SK-N-DZ (cell line): ENCODE data around the gene PNMA8C.
"Not testable (repeated sequence)": the region's sequence is repeated elsewhere in the genome, so short reads cannot be mapped to it uniquely, and the experiment has no call there.

ENCODE experiments used
- DNase-seq: peaks from one replicate; pipeline ENCODE4 v3.0.0-alpha.2; 2015; ENCODE audit warnings: low spot score

Gene PNMA8C

DNA sequence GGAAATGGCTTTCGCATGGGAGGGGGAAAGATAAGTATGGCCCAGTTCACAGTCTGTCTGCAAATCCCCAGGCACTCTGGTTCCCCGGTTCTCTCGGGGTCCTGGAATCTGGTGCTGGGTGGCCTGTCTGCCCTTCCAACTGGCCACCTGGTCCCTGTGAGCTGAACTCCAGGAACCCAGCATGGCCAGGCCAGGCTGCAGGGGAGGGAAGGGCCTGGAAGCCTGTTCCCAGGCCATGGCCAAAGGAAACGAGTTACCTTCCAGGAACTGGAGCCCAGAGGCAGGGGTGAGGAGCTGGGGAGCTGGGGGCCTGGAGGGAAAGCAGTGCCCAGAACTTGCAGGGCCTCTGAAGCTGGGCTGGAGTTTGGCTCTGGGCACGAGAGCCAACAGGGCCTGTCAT, 19.1 kb upstream of the PNMA8C start:
- DNase-seq = no peak

DNA sequence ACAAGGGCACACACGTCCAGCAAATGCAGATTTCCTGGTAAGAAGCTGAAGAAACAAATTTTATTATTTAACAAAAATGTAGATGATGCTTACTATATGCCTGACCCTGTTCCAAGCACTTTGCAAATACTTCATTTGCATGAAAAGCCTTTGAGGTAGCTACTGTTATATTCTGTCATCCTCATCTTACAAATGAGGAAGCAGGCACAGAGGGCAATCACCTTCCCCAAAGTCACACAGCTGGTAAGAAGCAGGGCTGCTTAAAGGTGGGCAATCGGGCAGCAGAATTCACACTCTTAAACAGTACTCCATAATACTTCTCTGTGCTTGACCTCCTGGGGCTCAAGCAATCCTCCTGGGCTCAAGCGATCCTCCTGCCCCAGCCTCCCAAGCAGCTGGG, 18.3 kb upstream of the PNMA8C start:
- no peak for DNase-seq

DNA sequence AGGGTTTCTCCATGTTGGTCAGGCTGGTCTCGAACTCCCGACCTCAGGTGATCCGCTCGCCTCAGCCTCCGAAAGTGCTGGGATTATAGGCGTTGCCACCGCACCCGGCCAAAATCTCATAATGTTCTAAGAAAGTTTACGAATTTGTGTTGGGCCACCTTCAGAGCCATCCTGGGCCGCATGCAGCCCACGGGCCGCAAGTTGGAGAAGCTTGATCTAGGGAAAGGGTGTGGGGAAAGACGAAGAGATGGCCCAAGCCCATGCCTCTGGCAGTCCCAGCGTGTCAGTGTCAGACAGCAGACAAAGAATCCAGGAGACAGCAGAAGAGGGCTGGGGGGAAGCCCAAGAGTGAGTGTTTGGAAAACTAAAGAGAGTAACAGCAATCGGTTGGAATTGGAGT, 17.3 kb upstream of the PNMA8C start:
- no peak for DNase-seq

DNA sequence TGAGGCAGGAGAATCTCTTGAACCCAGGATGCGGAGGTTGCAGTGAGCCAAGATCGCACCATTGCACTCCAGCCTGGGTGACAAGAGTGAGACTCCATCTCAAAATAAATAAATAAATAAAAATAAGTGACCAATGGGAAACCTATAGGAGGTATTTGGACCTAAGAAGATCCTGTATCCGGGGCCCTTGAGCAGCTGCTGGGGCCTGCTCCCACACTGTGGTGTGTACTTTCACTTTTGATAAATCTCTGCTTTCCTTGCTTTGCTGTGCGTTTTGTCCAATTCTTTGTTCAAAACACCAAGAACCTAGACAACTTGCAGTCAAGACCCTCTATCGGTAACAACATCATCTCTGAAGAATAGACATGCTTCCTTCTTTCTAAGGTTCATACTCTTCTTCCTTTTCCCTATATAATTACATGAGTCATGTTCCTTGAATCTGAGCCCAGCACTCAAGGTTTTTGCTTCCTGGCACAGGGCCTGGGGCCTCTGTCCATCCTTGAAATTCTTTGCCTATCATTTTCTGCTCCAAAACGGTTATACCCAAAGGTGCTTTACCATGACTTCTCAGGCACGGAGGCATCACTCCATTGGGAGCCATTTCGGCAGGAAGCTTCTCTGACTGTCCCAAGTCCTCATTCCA, 14.2 kb upstream of the PNMA8C start:
- no peak for DNase-seq

DNA sequence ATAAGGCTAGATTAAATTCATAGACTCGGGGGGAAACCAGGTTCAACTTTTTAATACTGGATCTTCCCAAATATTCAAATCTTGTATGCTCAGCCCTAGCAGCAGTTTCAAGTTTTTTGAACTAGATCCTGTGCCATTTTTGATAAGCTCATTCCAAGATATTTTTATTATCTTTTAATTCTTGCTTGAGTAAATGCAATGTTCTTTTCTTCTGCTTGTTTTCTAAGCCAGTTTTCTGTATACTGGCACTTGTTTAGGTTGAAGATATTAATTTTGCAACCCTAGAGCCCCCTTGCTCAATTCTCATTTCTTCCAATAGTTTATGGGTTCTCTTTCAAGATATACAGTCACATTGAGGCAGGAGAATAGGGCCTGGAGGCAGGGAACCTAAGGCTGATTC, 13.1 kb upstream of the PNMA8C start:
- DNase-seq = no peak

DNA sequence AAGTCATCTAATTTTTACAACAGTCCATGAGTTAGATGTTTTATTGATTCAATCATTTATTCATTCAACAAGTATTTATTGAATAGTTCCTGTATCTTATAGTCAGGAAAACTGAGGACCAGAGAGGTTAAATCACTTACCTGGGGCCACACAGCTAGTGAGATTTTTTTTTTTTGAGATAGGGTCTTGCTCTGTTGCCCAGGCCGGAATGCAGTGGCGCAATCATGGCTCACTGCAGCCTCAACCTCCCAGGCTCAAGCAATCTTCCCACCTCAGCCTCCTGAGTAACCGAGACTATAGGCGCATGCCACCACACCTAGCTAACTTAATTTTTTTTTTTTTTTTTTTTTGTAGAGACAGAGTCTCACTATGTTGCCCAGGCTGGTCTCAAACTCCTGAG, 7.0 kb upstream of the PNMA8C start:
- not testable (repeated sequence) for DNase-seq

DNA sequence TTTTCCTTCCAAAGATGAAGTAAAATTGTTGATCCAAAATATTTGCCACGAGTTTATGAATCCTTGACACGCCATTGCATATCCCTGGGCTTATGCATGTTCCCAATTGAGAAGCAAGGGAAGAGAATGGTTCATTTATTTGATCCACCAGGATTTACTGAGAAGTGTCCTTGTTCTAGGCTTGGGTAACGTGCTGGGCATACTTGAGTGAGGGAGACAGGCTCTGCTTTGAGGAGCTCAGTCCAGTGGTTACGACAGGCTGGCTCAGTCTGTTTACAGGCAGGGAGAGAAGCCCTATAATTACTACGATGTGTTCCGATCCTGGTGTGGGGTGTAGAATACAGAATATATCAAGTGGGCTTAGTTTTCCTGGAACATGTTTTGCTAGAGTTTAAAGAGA, 6.3 kb upstream of the PNMA8C start:
- no peak for DNase-seq

DNA sequence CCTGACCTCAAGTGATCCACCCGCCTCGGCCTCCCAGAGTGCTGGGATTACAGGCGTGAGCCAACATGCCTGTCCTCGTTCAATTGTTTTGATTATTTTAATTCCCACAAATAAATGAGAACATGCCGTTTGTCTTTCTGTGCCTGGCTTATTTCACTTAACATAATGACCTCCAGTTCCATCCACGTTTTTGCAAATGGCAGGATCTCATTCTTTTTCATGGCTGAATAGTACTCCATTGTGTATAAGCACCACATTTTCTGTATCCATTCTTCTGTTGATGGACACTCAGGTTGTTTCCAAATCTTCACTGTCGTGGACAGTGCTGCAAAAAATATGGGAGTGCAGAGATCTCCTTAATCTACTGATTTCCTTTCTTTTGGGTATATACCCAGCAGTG, 4.7 kb upstream of the PNMA8C start:
- not testable (repeated sequence) for DNase-seq

DNA sequence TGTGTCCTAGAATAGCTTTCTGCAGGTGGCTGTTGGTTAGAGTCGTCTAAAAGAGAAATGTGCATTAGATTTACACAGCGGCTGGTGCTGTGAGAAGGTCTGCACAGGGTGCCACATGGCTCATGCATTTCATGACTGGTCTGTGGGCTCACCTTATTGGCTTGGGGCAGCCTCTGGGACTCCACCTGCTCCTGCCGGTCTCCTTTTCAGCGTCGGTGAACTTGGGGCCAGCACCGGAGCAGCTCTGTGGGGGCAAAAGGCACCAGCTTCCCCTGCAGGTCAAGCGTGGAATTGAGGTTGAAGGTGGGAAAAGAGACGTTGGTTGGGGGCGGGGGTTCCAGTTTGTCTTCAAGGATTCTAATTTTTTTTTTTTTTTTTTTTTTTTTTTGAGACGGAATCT, 3.1 kb upstream of the PNMA8C start:
- DNase-seq = no peak

DNA sequence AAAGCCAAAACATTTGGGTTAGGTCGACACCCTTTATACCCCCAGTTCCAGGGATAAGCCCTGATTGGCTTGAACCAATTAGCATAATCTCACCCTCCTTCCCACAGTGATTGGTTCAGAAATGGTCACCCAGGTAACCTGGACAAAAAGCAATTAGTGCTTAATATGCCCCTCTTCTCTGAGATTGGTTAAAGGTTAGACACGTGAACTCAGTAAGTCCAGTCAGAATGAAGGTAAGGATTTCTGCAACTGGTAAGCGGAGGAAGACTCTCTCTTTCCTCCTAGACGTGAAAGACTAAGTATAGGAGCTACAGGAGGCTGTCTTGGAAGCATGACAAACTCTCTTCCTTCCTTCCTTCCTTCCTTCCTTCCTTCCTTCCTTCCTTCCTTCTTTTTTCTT, 1.3 kb upstream of the PNMA8C start:
- no peak for DNase-seq

DNA sequence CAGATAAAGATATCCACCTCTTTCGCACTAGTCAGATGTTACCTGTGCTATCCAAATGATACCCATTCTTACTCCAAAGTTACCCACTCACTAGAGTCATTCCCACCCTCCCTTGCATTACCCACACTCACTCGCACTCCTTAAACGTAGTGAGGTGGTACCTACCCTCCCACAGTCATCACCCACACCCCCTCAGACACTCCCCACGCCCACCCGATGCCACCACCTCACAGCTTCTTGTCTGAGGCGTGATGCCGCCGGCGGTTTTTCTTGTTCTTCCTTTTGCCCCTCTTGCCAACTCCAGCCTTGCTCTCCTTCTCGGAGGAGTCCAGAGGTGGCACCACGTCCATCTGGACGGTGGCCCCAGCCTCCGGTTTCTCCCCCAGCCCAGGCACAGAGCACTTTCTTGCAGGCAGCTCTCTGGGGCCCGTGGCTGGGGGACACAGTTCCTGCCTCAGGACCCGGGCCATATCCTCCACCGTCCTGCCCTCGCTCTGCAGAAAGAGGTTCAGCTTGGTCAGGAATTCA, 1.2 kb downstream of the PNMA8C start:
- no peak for DNase-seq

DNA sequence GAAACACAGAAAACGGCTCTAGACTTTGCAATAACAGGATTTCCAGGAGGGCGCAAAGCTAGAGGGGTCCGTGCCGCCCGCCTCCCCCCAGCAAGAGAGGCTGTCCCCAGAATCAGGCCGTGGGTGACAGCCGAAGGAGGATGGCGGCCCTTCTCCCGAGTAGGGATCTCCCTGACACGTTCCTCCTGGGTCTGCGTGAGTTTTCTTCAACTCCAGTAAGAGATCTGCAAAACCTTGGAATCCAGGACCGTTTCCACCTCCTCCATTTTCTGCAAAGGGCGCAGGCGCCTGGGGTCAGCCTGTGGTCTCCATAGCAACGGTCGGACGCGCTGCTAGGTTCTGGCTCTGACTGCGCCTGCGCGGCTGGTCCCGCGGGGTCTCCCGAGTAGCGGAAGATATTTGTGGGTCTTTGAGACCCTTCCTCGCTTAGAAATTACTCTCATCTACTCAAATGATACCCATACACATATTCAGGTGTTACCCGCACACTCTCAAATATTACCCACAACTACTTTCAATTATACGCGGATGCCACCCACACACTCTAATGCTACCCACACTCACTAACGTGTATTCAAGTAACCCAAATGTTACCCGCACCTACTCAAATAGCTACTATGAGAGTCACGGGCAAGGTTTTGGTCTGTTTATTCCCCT, 2.1 kb downstream of the PNMA8C start:
- peak; percentile 74 for DNase-seq

DNA sequence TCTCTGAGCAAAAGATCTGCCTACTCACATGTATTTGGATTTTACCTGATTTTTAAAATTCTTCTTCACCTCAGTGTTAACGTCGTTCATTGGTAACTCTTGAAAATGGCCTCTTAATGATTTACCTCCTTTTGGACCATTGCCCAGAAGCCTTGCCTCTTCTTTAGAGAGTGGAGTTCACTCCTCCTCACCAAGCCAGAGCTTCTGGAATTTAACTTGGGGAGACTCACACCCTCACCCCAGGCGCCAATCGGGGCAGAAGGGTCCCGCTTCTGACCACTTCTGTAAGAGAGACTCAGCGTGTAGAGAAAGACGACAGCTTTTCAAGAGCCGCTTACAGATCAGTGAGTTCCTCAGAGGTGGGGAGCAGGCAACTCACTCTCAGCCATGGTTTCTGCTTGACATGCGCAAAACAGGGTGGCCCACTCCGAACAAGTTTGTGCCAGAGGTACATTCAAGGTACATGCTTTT, 2.7 kb downstream of the PNMA8C start:
- no peak for DNase-seq

DNA sequence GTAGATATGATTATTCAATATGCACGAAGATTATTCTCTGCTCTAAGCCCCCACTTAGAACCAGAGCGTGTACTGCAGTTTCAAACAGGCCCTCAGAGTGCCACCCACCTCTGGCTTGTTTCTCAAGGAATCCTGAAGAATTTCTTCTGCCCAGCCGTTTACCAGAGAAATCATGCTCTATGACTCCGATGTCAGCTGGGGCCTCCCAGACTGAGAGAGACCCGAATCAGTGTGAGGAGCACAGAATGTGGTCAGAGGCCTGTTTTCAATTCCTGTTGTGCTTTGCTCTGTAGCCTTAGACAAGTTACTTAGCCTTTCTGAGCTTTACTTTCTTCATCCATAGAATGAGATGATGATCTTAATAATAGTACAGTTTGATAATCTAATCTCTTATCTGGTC, 5.5 kb downstream of the PNMA8C start:
- DNase-seq = no peak

DNA sequence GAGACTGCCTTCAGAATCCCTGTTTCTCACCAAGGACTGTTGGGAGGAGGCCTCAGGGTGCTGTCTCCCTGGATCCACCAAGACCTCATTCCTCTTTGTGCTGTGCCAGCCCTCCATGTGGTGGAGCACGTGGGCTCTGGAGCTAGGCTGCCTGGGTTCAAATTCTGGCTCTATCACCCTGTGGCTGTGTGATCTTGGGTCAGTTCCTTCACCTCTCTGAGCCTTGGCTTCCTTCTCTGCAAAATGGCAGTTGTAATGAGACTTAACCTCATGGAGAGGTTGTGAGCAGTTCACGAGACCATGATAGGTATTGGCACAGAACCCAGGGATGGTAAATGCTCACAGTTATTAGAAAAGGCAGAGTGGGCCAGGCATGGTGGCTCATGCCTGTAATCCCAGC, 6.4 kb downstream of the PNMA8C start:
- DNase-seq = no peak

DNA sequence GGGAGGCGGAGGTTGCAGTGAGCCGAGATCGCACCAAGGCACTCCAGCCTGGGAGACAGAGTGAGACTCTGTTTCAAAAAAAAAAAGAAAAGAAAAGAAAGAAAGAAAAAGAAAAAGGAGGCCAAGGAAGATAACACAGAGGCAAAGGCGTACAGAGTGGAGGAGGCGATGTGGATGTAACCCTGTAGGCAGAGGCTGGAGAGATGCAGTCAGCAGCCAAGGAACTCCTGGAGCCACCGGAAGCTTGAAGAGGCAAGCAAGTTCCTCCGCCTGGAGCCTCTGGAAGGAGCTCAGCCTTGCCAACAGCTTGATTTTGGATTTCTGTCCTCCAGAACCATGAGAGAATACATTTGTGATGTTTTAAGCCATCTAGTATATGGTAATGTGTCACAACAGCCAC, 8.7 kb downstream of the PNMA8C start:
- no peak for DNase-seq

DNA sequence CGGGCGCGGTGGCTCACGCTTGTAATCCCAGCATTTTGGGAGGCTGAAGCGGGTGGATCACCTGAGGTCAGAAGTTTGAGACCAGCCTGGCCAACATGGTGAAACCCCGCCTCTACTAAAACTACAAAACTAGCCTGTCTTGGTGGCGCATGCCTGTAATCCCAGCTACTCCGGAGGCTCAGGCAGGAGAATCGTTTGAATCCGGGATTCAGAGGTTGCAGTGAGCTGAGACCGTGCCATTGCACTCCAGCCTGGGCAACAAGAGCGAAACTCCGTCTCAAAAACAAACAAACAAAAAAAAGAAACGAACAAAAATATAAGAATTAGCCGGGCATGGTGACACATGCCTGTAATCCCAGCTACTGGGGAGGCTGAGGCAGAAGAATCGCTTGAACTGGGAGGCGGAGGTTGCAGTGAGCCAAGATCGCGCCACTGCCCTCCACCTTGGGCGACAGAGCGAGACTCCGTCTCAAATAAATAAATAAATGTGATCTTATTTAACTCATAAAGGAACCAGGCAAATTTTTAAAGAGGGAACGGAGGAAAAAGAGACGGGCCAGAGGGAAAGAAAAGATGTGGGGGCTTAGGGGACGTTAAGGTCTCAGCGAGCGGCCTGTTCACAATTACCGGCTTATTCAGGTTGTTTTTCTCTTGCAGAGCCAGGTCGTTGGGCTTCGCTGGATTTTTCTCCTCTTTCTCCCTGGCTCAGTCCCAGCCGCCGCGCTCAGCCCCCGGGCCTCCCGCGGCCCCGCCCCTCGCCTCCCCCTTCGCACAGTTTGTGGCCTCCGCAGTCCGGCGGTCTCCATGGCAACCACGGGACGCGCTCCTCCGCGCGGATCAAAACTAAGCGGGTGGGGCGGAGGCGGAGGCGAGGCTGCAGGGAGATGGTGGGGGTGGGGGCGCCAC, 12.7 kb downstream of the PNMA8C start:
- DNase-seq = peak; percentile 81

DNA sequence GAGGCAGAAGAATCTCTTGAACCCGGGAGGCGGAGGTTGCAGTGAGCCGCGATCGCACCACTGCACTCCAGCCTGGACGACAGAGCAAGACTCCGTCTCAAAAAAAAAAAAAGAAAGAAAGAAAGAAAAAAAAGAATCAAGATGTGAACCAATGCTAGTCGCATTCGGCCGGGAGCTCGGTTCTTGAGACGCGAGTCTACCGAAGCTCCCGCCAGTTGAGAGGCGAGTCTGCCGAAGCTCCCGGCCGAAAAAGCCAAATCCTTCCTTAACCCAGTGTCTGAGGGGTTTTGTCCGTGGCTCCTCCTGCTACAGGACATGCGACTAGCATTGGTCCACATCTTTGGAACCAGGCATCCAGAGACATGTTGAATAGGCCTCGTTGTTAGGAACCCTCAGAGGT, 13.8 kb downstream of the PNMA8C start:
- not testable (repeated sequence) for DNase-seq

DNA sequence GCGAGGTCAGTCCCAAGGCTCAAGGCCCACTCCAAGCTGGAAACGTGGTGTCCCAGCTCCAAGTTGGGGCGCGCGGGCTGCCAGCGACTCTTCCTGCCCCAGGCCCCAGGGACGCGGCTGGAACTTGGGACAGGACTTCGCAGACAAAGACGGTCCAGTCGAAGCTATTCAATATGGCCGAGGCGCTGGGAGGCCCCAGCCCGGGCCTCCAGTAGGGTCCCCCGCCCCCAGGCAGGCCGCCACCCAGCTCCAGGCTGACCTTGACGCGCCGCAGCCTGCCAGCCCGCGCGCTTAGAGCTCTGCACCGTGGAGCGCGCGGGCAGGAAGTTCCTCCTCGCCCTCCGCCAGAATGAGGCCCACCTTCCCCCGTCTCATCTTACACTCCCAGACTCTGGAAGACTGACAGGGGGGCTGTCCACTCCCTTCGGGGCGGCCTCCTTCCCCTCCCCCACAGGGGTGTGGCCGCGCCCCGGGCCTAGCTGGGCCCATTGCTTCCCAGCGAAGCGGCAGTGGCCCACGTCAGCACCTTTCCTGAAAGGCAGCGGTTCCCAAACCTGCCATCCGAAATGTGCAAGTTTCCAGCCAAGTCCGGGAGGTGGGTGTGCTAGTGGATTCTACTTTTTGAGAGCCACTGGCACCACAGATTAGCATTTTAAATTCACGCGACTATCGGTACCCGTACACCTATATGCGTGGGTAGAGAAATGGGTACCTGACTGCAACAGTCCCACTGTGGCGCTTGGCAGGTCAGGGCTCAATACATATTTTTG, 15.3 kb downstream of the PNMA8C start, which contains the start of gene CCDC8:
TSS of gene CCDC8 (minus strand) at position 303 of the 770 bp plus-strand sequence. CDS start 754 bp downstream, outside the sequence.
- DNase-seq = peak; percentile 91

DNA sequence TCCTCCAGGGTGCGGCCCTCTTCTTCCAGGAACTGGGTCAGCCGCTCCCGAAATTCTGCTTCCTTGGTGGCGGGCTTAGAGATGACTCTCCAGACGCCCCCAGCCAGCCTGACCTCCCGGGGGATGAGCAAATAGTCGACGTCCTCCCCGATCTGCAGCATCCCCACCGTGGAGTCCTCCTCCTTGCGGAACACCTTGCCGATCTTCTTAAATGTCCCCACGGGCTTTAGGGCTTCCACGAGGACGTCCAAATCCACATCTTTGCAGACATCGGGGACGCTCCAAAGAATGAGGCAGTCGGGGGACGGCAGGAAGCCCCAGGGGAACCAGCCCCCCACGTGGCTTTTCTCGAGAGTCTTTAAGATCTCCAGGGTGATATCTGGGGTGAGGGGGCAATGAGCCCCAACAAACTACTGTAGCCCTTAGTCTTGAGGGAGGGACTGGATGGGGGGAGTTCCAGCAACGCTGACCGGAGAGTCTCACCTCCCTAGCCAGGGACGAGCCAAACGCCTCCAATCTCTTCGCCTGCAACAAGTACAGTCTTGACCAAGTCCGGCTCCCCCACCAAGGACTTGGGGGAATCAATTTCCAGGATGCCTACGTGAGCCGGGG, 16.0 kb downstream of the PNMA8C start:
- no peak for DNase-seq
